ENCODE data around the gene SHISA9.

The SHISA9 gene

GRCh38 chr16:13013043-13013442 lies 111.6 kb downstream of the SHISA9 start:
- no peak for DNase-seq

- DNase-seq: peak in 1 of 58 donors; percentile 25
Observed at GRCh38 chr16:13014476-13014875, 113.1 kb downstream of the SHISA9 start.

- no peak for DNase-seq
Observed at GRCh38 chr16:13018026-13018425, 116.6 kb downstream of the SHISA9 start.

- peak in 1 of 58 donors; percentile 14 for DNase-seq
Observed at GRCh38 chr16:13021996-13022395, 120.6 kb downstream of the SHISA9 start.

GRCh38 chr16:13029786-13030185 lies 128.4 kb downstream of the SHISA9 start:
- no peak for DNase-seq

GRCh38 chr16:13030769-13031168 lies 129.4 kb downstream of the SHISA9 start:
- DNase-seq: no peak

- DNase-seq: no peak
Observed at GRCh38 chr16:13032911-13033310, 131.5 kb downstream of the SHISA9 start.

- DNase-seq: peak in 2 of 58 donors; percentile 4 to 9
Observed at GRCh38 chr16:13036600-13036999, 135.2 kb downstream of the SHISA9 start.

GRCh38 chr16:13038591-13038990 lies 137.2 kb downstream of the SHISA9 start:
- DNase-seq: no peak

GRCh38 chr16:13039526-13039925 lies 138.1 kb downstream of the SHISA9 start:
- no peak for DNase-seq

- no peak for DNase-seq
Observed at GRCh38 chr16:13041180-13041579, 139.8 kb downstream of the SHISA9 start.

- no peak for DNase-seq
Observed at GRCh38 chr16:13041646-13042290, 140.4 kb downstream of the SHISA9 start.

GRCh38 chr16:13042291-13042685 lies 140.9 kb downstream of the SHISA9 start:
- DNase-seq: peak in 1 of 58 donors; percentile 4

GRCh38 chr16:13046061-13046821 lies 144.8 kb downstream of the SHISA9 start:
- DNase-seq: no peak

- no peak for DNase-seq
Observed at GRCh38 chr16:13047276-13047675, 145.9 kb downstream of the SHISA9 start.

GRCh38 chr16:13049688-13050087 lies 148.3 kb downstream of the SHISA9 start:
- no peak for DNase-seq

GRCh38 chr16:13052431-13052830 lies 151.0 kb downstream of the SHISA9 start:
- no peak for DNase-seq

GRCh38 chr16:13055480-13055879 lies 154.1 kb downstream of the SHISA9 start:
- no peak for DNase-seq

GRCh38 chr16:13056607-13057006 lies 155.2 kb downstream of the SHISA9 start:
- DNase-seq: no peak

- peak in 5 of 58 donors; percentile 1 to 13 (median 3) for DNase-seq
Observed at GRCh38 chr16:13060932-13061331, 159.5 kb downstream of the SHISA9 start.

- no peak for DNase-seq
Observed at GRCh38 chr16:13061691-13062090, 160.3 kb downstream of the SHISA9 start.

GRCh38 chr16:13062219-13062618 lies 160.8 kb downstream of the SHISA9 start:
- DNase-seq: no peak

- DNase-seq: no peak
Observed at GRCh38 chr16:13063457-13063856, 162.1 kb downstream of the SHISA9 start.
